HL-60/S4 treated with retinoic acid at 250 ng/mL for 4 days and 3 days (cell line): ENCODE data around the gene TBCD.
"Not testable (repeated sequence)": the region's sequence is repeated elsewhere in the genome, so short reads cannot be mapped to it uniquely, and the experiment has no call there.

ENCODE experiments used
- in situ Hi-C: fragments of 300-500 bp; cut with MboI; formaldehyde crosslinking; loops from 2 replicates; pipeline ENCODE4 v1.7.0; 2022; ENCODE audit warnings: low sequenced_read_pairs

TBCD gene

GRCh38 chr17:82765371-82765770 is 13.5 kb downstream of the TBCD start:
- in situ Hi-C loops, result no loop called here

GRCh38 chr17:82767041-82767754 is 15.3 kb downstream of the TBCD start:
- in situ Hi-C loops, result no loop called here

GRCh38 chr17:82769041-82769440 is 17.2 kb downstream of the TBCD start:
- in situ Hi-C loops, result no loop called here

- in situ Hi-C loops, result no loop called here
Measured at GRCh38 chr17:82772026-82772425, 20.2 kb downstream of the TBCD start.

- in situ Hi-C loops, result not testable (repeated sequence)
Measured at GRCh38 chr17:82774456-82774855, 22.6 kb downstream of the TBCD start.

- in situ Hi-C loops, result no loop called here
Measured at GRCh38 chr17:82775001-82775823, 23.3 kb downstream of the TBCD start.

- in situ Hi-C loops, result no loop called here
Measured at GRCh38 chr17:82776454-82776853, 24.6 kb downstream of the TBCD start.

- in situ Hi-C loops, result not testable (repeated sequence)
Measured at GRCh38 chr17:82777778-82778375, 26.0 kb downstream of the TBCD start.

- in situ Hi-C loops, result no loop called here
Measured at GRCh38 chr17:82779541-82779940, 27.7 kb downstream of the TBCD start.

GRCh38 chr17:82780195-82780594 is 28.3 kb downstream of the TBCD start:
- in situ Hi-C loops, result no loop called here

GRCh38 chr17:82780971-82781893 is 29.4 kb downstream of the TBCD start:
- in situ Hi-C loops, result no loop called here

- in situ Hi-C loops, result no loop called here
Measured at GRCh38 chr17:82781894-82782274, 30.0 kb downstream of the TBCD start.

- in situ Hi-C loops, result no loop called here
Measured at GRCh38 chr17:82782657-82783207, 30.9 kb downstream of the TBCD start.

GRCh38 chr17:82783498-82783897 is 31.6 kb downstream of the TBCD start:
- in situ Hi-C loops, result no loop called here

GRCh38 chr17:82785581-82785980 is 33.7 kb downstream of the TBCD start:
- in situ Hi-C loops, result not testable (repeated sequence)

GRCh38 chr17:82786427-82786826 is 34.6 kb downstream of the TBCD start:
- in situ Hi-C loops, result no loop called here

GRCh38 chr17:82787081-82787848 is 35.4 kb downstream of the TBCD start:
- in situ Hi-C loops, result no loop called here

- in situ Hi-C loops, result no loop called here
Measured at GRCh38 chr17:82788206-82789001, 36.5 kb downstream of the TBCD start.

- in situ Hi-C loops, result no loop called here
Measured at GRCh38 chr17:82789051-82789592, 37.3 kb downstream of the TBCD start.
